Stimulated activated CD8-positive, alpha-beta memory T cell treated with anti-CD3 and anti-CD28 coated beads, Interleukin-15, amount 100 ng/mL, for 24 hours (primary cell): ENCODE data around the gene SPACA1.
"Not testable (repeated sequence)": the region's sequence is repeated elsewhere in the genome, so short reads cannot be mapped to it uniquely, and the experiment has no call there.

Experiments
- DNase-seq: peaks from one replicate; pipeline ENCODE4 v3.0.0-alpha.2; 2020; ENCODE audit warnings: low read depth

The SPACA1 gene

GRCh38 chr6:88047510-88048150 lies at the start of gene SPACA1:
Gene SPACA1, plus strand, starts transcription at chr6:88047841. Its CDS starts 65 bp downstream, at chr6:88047906.
- no peak for DNase-seq

GRCh38 chr6:88000713-88001112 lies 46.9 kb upstream of the SPACA1 start:
- DNase-seq: no peak

- not testable (repeated sequence) for DNase-seq
These were observed 46.4 kb upstream of the SPACA1 start for GRCh38 chr6:88001279-88001678.

- no peak for DNase-seq
These were observed 42.9 kb upstream of the SPACA1 start for GRCh38 chr6:88004707-88005106.

GRCh38 chr6:88006557-88006956 lies 41.1 kb upstream of the SPACA1 start:
- no peak for DNase-seq

GRCh38 chr6:88008411-88008810 lies 39.2 kb upstream of the SPACA1 start:
- no peak for DNase-seq

- DNase-seq: no peak
These were observed 38.8 kb upstream of the SPACA1 start for GRCh38 chr6:88008831-88009231.

- DNase-seq: no peak
These were observed 34.6 kb upstream of the SPACA1 start for GRCh38 chr6:88013015-88013414.

- no peak for DNase-seq
These were observed 34.1 kb upstream of the SPACA1 start for GRCh38 chr6:88013554-88013953.

- DNase-seq: no peak
These were observed 27.2 kb upstream of the SPACA1 start for GRCh38 chr6:88020439-88020838.

- DNase-seq: no peak
These were observed 22.9 kb upstream of the SPACA1 start for GRCh38 chr6:88024696-88025095.

GRCh38 chr6:88031550-88031949 lies 16.1 kb upstream of the SPACA1 start:
- DNase-seq: no peak

- no peak for DNase-seq
These were observed 3.1 kb upstream of the SPACA1 start for GRCh38 chr6:88044530-88044929.

GRCh38 chr6:88045521-88046136 lies 2.0 kb upstream of the SPACA1 start:
- no peak for DNase-seq

- no peak for DNase-seq
These were observed 937 bp downstream of the SPACA1 start for GRCh38 chr6:88048578-88048977.

GRCh38 chr6:88050140-88050818 lies 2.6 kb downstream of the SPACA1 start:
- DNase-seq: no peak

GRCh38 chr6:88059191-88059590 lies 11.6 kb downstream of the SPACA1 start:
- DNase-seq: no peak

GRCh38 chr6:88062376-88062775 lies 14.7 kb downstream of the SPACA1 start:
- DNase-seq: no peak

- no peak for DNase-seq
These were observed 24.8 kb downstream of the SPACA1 start for GRCh38 chr6:88072462-88072861.

GRCh38 chr6:88074791-88075190 lies 27.1 kb downstream of the SPACA1 start:
- DNase-seq: no peak

- DNase-seq: no peak
These were observed 29.7 kb downstream of the SPACA1 start for GRCh38 chr6:88077305-88077704.

- DNase-seq: no peak
These were observed 39.2 kb downstream of the SPACA1 start for GRCh38 chr6:88086792-88087191.

GRCh38 chr6:88089708-88090107 lies 42.1 kb downstream of the SPACA1 start:
- no peak for DNase-seq
